Bone marrow (tissue), 2 donors: ENCODE measurements around the gene AKAP3.

Experiments
- DNase-seq, 2 donors: peaks; one replicate each; lab custom pipeline; 2025; lab: John Stamatoyannopoulos, UW

AKAP3 gene

DNA sequence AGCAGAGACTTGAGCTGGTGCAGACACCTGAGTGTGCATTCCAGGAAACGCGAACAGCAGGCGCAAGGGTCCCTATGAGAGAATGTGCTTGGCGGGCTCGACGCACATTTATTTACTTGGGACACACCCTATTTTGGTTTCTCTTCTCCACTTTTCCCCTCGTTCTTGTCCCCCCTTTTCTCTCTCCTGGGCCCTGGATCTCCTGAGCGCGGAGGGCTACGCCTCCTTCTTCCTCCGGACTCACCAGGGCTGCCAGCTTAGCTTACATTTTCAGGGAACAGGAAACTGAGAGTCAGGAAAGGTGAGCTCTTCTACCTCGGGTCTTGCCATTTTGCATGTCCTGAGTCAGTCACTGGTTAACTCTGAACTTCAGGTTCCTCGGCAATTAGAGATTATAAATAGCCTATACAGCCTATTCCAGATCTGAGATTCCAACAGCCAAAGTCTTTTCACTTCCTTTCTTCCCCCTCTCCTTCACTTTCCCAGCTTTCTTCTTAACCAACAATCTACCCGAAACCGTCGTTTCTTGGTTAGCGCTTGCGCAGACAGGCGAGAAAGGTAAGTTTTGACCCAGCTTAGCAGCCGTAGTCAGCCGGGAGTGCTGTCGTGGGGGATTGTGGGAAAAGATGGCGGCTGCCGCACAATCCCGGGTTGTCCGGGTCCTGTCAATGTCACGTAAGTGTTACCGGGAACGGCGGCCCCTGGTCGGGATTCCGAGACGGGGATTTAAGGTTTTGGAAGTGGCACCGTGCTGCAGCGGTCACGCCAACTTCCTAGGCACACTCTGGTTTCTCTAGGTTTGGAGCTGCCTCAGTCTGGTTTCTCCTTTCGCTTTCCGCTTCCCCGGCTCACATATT lies at the start of gene AKAP3, which contains the start of gene NDUFA9:
Gene AKAP3 (minus strand): TSS at position 551 of the 857 bp plus-strand sequence. CDS start 10,855 bp downstream, outside the sequence.
Gene NDUFA9 (plus strand): TSS at position 614 of the 857 bp plus-strand sequence. CDS start 13 bp downstream, at position 627.
- DNase-seq: peak; percentile 40 to 73

GRCh38 chr12:4690760-4691159 lies 41.9 kb upstream of the AKAP3 start:
- DNase-seq: no peak

DNA sequence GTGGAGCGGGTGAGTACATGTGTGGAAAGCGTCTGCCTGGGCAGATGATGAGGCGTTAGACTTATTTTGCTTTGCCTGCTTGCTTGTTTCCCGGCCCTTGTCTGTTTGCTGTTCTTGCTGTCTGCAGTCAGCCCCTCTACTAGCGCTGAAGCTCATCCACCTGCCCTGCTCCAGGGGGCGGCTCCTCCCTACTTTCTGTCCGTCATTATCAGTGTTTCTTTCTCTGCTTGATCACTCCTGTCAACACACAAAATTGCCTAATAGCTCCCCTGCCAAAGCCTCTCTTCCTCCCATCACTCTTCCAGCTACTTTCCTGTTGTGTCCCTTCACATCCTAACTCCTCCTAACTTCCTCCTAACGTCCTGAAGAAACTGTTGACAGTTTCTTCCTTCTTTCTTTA lies 36.5 kb upstream of the AKAP3 start:
- DNase-seq: no peak

DNA sequence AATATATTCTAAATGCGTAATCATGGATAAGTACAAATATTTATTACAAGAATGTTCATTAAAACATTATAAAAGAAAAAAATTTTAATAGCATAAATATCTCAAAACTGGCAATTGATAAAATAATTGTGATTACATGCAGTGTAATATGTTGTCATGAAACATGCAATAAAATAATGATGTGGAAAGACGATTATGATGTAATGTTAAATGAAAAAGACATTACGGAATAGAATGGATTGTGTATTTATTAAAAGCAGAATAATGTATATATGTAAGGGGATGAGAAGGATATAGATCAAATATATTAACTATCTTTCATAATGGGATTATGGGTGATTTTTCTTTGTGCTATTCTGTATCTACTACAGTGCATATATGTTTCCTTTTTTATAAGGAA lies 32.9 kb upstream of the AKAP3 start:
- DNase-seq: no peak

GRCh38 chr12:4679711-4680110 lies 30.9 kb upstream of the AKAP3 start:
- no peak for DNase-seq

GRCh38 chr12:4665236-4665635 lies 16.4 kb upstream of the AKAP3 start:
- DNase-seq: no peak

- DNase-seq: no peak
Observed at GRCh38 chr12:4663971-4664505, 15.2 kb upstream of the AKAP3 start.

DNA sequence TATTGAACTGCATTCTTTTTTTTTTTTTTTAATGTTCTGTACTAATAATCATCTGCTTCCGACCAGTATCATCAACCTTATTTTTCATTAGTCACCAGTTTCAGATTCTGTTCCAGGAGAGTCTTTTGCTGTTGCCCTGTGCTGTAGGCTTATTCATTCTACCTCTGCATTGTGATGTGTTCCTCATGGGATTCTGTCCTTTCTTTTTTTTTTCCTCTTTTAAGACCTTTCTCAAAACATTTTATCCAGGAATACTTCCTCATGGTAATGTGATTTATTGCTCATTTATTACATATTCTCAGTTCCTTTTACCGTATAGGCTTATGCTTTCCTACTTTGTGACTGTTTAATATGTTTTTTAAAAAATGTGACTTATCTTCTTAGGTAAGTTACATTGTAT lies 4.8 kb upstream of the AKAP3 start:
- no peak for DNase-seq

GRCh38 chr12:4653257-4653656 lies 4.4 kb upstream of the AKAP3 start:
- DNase-seq: no peak

DNA sequence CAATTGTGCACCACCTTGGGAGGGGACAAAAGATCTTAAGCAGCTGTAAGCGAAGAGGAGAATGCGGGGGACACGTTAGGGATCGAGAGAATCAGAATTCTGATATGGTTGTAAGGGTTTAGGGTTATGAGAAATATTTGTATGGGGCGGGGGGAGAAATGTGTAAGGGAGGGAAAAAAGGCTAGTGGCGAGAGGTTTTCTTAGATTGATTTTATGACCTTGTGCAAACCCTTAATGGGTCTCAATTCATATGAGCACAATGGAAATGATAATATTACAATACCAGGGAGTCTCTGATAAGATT lies 459 bp upstream of the AKAP3 start:
- DNase-seq: no peak

GRCh38 chr12:4648104-4648500 lies 749 bp downstream of the AKAP3 start:
- peak in 1 of 2 donors; percentile 46 for DNase-seq

GRCh38 chr12:4645023-4645422 lies 3.8 kb downstream of the AKAP3 start:
- no peak for DNase-seq

- DNase-seq: no peak
Observed at GRCh38 chr12:4643747-4644146, 5.1 kb downstream of the AKAP3 start.

GRCh38 chr12:4630262-4630661 lies 18.6 kb downstream of the AKAP3 start:
- DNase-seq: no peak

DNA sequence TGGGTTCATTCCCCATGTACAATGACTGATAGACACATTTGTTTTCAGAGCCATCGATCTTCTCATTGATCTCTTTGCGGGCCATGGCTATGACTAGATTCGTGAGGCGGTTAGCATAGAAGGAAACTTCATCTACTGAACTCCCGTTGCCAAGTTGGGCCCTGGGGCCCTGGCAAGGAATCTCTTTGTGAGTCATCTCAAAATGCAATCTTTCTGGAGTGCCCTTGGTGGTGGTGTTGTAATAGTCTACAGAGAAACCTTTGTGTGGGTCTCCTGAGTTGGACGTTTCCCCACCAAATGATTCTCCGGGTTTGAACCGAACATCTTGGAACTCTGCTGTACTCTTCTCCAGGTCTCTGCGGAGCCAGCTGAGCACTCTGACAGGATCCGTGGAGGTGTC lies 20.4 kb downstream of the AKAP3 start:
- no peak for DNase-seq

DNA sequence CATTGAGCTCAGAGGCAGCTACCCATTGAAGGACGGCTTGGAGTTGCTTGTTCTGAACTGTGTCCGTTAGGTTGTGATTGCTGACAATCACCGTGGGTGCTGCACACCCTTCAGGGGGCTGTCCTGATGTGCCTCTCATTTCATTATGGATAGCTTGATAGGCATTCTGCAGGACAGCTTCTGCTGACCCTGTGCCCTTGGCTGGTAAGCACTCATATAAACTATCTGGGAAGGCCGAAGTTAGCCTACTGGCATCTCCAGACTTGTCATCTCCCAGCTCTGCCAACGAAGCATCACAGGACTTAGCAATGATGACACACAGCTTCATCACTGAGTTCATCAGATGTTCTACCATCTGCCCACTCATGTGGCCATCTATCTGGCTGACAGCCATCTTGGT lies 22.3 kb downstream of the AKAP3 start:
- no peak for DNase-seq

DNA sequence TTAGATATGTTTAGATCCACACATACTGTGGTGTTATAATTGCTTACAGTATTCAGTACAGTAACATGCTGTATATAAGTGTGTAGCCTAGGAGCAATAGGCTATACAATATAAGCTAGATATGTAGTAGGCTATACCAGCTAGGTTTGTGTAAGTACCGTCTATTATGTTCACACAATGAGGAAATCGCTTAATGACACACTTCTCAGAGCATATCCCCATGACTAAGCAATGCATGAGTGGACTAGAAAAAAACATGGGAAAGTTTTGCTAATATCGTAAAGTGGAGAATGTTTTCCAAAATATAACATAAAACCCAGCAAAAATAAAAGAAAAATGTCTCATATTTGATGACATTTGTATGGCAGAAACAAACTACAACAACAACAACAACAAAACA lies 27.3 kb downstream of the AKAP3 start:
- no peak for DNase-seq

DNA sequence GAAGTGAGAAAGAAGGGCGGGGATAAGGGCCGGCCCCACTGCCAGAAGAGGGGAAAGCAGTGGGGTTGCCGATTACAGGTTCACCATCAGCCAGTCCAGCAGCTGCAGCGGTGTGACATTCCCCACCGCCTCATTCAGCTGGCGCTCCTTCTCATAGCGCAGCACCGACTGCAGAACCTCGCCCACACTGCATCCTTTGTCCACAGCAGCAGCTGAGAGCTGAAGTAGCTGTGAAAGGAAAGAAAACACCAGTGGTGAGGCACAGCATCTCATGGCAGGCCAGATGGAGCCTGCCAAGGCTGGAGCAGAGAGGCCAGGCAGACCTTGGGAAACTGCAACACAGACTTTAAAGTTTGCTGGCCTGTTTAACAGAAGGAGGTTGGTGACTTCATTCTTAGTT lies 33.2 kb downstream of the AKAP3 start:
- no peak for DNase-seq

GRCh38 chr12:4610481-4610880 lies 38.4 kb downstream of the AKAP3 start:
- no peak for DNase-seq

GRCh38 chr12:4609071-4609470 lies 39.8 kb downstream of the AKAP3 start:
- DNase-seq: no peak

GRCh38 chr12:4607056-4607455 lies 41.8 kb downstream of the AKAP3 start:
- no peak for DNase-seq

- DNase-seq: peak; percentile 61 to 75
Observed at GRCh38 chr12:4604684-4605193, 44.1 kb downstream of the AKAP3 start.

GRCh38 chr12:4603946-4604345 lies 44.9 kb downstream of the AKAP3 start:
- DNase-seq: no peak

GRCh38 chr12:4603421-4603820 lies 45.4 kb downstream of the AKAP3 start:
- DNase-seq: no peak
